GM18508 (cell line): ENCODE measurements around the gene SOAT2.
A peak's percentile ranks its signal among the peaks of the same experiment; 100 is the strongest.

Experiments
- ATAC-seq: cut with Tn5 transposase; IDR thresholded peaks from one replicate; pipeline ENCODE4 v1.9.1; 2021; ENCODE audit warnings: moderate number of reproducible peaks; ENCODE audit not compliant: insufficient read depth, unreplicated experiment

The SOAT2 gene

GRCh38 chr12:53102883-53103807, at the start of gene SOAT2:
Gene SOAT2 (plus strand): TSS chr12:53103486. CDS start chr12:53103578, 92 bp downstream.
- ATAC-seq: no peak

GRCh38 chr12:53054112-53054878, 49.0 kb upstream of the SOAT2 start:
- ATAC-seq: peak; percentile 73

GRCh38 chr12:53055471-53056266, 47.6 kb upstream of the SOAT2 start:
- no peak for ATAC-seq

- ATAC-seq: no peak
These were observed 47.0 kb upstream of the SOAT2 start for GRCh38 chr12:53056296-53056695.

GRCh38 chr12:53056901-53057300, 46.4 kb upstream of the SOAT2 start:
- ATAC-seq: no peak

GRCh38 chr12:53057816-53058500, 45.3 kb upstream of the SOAT2 start:
- ATAC-seq: no peak

GRCh38 chr12:53058674-53059433, 44.4 kb upstream of the SOAT2 start:
- no peak for ATAC-seq

- no peak for ATAC-seq
These were observed 43.7 kb upstream of the SOAT2 start for GRCh38 chr12:53059434-53060063.

GRCh38 chr12:53060064-53060720, 43.1 kb upstream of the SOAT2 start:
- no peak for ATAC-seq

- ATAC-seq: no peak
These were observed 42.5 kb upstream of the SOAT2 start for GRCh38 chr12:53060721-53061276.

GRCh38 chr12:53061404-53062010, 41.8 kb upstream of the SOAT2 start:
- no peak for ATAC-seq

GRCh38 chr12:53062011-53062961, 41.0 kb upstream of the SOAT2 start:
- ATAC-seq: no peak

GRCh38 chr12:53062977-53063707, 40.1 kb upstream of the SOAT2 start:
- ATAC-seq: no peak

GRCh38 chr12:53063708-53064612, 39.3 kb upstream of the SOAT2 start:
- ATAC-seq: no peak
